Measurements from ENCODE around the gene PLXDC2. TPM values are rescaled to one million over a fixed set of nuclear protein-coding genes. Genes with fewer than 3 reads are reported as not detected.

The PLXDC2 gene
- total and polyA plus RNA-seq, 2 donors (not counting 1 experiment from before 2014, with no cell fraction given): 0.07 TPM

DNA sequence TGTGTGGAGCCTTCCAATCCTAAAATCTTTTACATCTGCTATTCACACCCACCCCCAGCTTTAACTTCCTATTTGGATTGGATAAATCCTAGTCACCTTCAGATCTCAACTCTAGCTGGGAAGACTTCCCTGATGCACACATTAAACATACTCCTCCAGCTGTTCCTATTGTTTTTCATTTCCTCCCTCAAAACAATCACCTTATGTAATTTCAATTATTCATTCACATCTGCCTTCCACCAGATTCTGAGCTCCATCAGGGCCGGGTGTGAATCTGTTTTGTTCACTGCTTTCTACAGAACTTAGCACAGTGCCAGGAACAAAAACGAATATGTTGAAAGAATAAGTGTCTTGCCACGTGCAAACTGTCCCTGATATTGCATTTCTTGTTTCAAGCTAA lies 497.4 kb downstream of the PLXDC2 start:
- ChIA-PET POLR2A (no interaction called here), CTCF (no interaction called here)
- H3K9me3 ChIP-seq (ENCODE audit: control extremely low read depth in 1 of 3, control insufficient read depth in 2 of 3, insufficient read depth in 1 of 3, low read length in 2 of 3): peaks cover 1 to 11% (median 6%) of the 10 kb centered on the region in 3 donors
- Mint-ChIP-seq H3K4me3 (no peak overlapping the region), H3K9me3 (ENCODE audit: insufficient read depth) (peaks cover 3% of the 10 kb centered on the region), H3K27ac (no peak overlapping the region), H3K4me1 (no peaks in the 10 kb centered on the region), H3K27me3 (no peaks in the 10 kb centered on the region)
- DNase-seq (no peak), ATAC-seq (ENCODE audit: low read depth) (no peak)
- no peak overlapping the region for H2AFZ ChIP-seq (ENCODE audit: insufficient read depth, low read depth, low read length, poor library complexity, severe bottlenecking)
- no peaks in the 10 kb centered on the region for H3K36me3 ChIP-seq (replicated peaks in 1 of 2; ENCODE audit: control extremely low read depth in 1 of 2, control insufficient read depth in 1 of 2, extremely low read depth in 1 of 2, insufficient read depth in 2 of 2, low read length in 1 of 2)
- H3K27ac ChIP-seq (ENCODE audit: low read length in 2 of 2): no peak overlapping the region
- H3K4me2 ChIP-seq (replicated peaks; ENCODE audit: low read depth, low read length, poor library complexity, severe bottlenecking): no peak overlapping the region
- no peaks in the 10 kb centered on the region for H3K4me1 ChIP-seq (ENCODE audit: control insufficient read depth in 2 of 2, insufficient read depth in 2 of 2, low read length in 2 of 2)
- H3K79me2 ChIP-seq (ENCODE audit: control insufficient read depth, insufficient read depth, low read length): no peaks in the 10 kb centered on the region
- H3K9ac ChIP-seq (ENCODE audit: low read length): no peak overlapping the region
- no peak for TF ChIP-seq EZH2 (IDR thresholded peaks at IDR 0.05; ENCODE audit: borderline replicate concordance, insufficient read depth, low read depth, low read length, poor library complexity, severe bottlenecking)
- TF ChIP-seq, protein P1, sequence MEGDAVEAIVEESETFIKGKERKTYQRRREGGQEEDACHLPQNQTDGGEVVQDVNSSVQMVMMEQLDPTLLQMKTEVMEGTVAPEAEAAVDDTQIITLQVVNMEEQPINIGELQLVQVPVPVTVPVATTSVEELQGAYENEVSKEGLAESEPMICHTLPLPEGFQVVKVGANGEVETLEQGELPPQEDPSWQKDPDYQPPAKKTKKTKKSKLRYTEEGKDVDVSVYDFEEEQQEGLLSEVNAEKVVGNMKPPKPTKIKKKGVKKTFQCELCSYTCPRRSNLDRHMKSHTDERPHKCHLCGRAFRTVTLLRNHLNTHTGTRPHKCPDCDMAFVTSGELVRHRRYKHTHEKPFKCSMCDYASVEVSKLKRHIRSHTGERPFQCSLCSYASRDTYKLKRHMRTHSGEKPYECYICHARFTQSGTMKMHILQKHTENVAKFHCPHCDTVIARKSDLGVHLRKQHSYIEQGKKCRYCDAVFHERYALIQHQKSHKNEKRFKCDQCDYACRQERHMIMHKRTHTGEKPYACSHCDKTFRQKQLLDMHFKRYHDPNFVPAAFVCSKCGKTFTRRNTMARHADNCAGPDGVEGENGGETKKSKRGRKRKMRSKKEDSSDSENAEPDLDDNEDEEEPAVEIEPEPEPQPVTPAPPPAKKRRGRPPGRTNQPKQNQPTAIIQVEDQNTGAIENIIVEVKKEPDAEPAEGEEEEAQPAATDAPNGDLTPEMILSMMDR (IDR thresholded peaks at IDR 0.05): no peak
- intact Hi-C loops (cut with micrococcal nuclease): no loop called here
- no peaks in the 10 kb centered on the region for H4K20me1 ChIP-seq (ENCODE audit: control insufficient read depth, insufficient read depth, low read length, poor library complexity, severe bottlenecking)
- H3K27me3 ChIP-seq (replicated peaks in 1 of 4; ENCODE audit: control extremely low read depth in 1 of 4, control insufficient read depth in 3 of 4, insufficient read depth in 4 of 4, low read length in 3 of 4): no peaks in the 10 kb centered on the region
- 61% methylated on average over 2 of the region's 3 CpGs for WGBS (ENCODE audit: insufficient coverage)
- no peak overlapping the region for H3K4me3 ChIP-seq (ENCODE audit: control extremely low read depth in 1 of 5, extremely low read depth in 1 of 5, insufficient read depth in 1 of 5, low read depth in 2 of 5, low read length in 4 of 5)

- Histone ChIP-seq H3K4me2 (replicated peaks; ENCODE audit: low read depth, low read length, poor library complexity, severe bottlenecking) (no peak overlapping the region), H3K79me2 (ENCODE audit: control insufficient read depth, insufficient read depth, low read length) (no peaks in the 10 kb centered on the region), H3K9ac (ENCODE audit: low read length) (no peak overlapping the region), H3K36me3 (replicated peaks in 1 of 2; ENCODE audit: control extremely low read depth in 1 of 2, control insufficient read depth in 1 of 2, extremely low read depth in 1 of 2, insufficient read depth in 2 of 2, low read length in 1 of 2) (no peaks in the 10 kb centered on the region), H3K27ac (ENCODE audit: low read length in 2 of 2) (no peak overlapping the region), H3K9me3 (ENCODE audit: control extremely low read depth in 1 of 3, control insufficient read depth in 2 of 3, insufficient read depth in 1 of 3, low read length in 2 of 3) (peaks cover 1 to 14% (median 6%) of the 10 kb centered on the region in 3 donors), H3K4me3 (ENCODE audit: control extremely low read depth in 1 of 5, extremely low read depth in 1 of 5, insufficient read depth in 1 of 5, low read depth in 2 of 5, low read length in 4 of 5) (no peak overlapping the region), H3K4me1 (ENCODE audit: control insufficient read depth in 2 of 2, insufficient read depth in 2 of 2, low read length in 2 of 2) (no peaks in the 10 kb centered on the region), H4K20me1 (ENCODE audit: control insufficient read depth, insufficient read depth, low read length, poor library complexity, severe bottlenecking) (no peaks in the 10 kb centered on the region), H3K27me3 (replicated peaks in 1 of 4; ENCODE audit: control extremely low read depth in 1 of 4, control insufficient read depth in 3 of 4, insufficient read depth in 4 of 4, low read length in 3 of 4) (no peaks in the 10 kb centered on the region), H2AFZ (ENCODE audit: insufficient read depth, low read depth, low read length, poor library complexity, severe bottlenecking) (no peak overlapping the region)
- 71% methylated on average over 3 of the region's 3 CpGs for WGBS (ENCODE audit: insufficient coverage)
- Mint-ChIP-seq H3K27ac (no peak overlapping the region), H3K4me3 (no peak overlapping the region), H3K9me3 (ENCODE audit: insufficient read depth) (peaks cover 3% of the 10 kb centered on the region), H3K27me3 (no peaks in the 10 kb centered on the region), H3K4me1 (no peaks in the 10 kb centered on the region)
- ChIA-PET CTCF (no interaction called here), POLR2A (no interaction called here)
- ATAC-seq (ENCODE audit: low read depth) (no peak), DNase-seq (no peak)
- intact Hi-C loops (cut with micrococcal nuclease): no loop called here
- no peak for TF ChIP-seq EZH2 (IDR thresholded peaks at IDR 0.05; ENCODE audit: borderline replicate concordance, insufficient read depth, low read depth, low read length, poor library complexity, severe bottlenecking)
- TF ChIP-seq, protein P1 (IDR thresholded peaks at IDR 0.05): no peak
Observed at GRCh38 chr10:20314431-20314830, 498.2 kb downstream of the PLXDC2 start.

Data from B cell (primary cell).